NCI-H1105 (cell line): ENCODE data around the gene JMJD4.

Source experiments
- DNase-seq: peaks from one replicate; lab custom pipeline; 2025; lab: John Stamatoyannopoulos, UW

Gene JMJD4, protein sequence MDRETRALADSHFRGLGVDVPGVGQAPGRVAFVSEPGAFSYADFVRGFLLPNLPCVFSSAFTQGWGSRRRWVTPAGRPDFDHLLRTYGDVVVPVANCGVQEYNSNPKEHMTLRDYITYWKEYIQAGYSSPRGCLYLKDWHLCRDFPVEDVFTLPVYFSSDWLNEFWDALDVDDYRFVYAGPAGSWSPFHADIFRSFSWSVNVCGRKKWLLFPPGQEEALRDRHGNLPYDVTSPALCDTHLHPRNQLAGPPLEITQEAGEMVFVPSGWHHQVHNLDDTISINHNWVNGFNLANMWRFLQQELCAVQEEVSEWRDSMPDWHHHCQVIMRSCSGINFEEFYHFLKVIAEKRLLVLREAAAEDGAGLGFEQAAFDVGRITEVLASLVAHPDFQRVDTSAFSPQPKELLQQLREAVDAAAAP

DNA sequence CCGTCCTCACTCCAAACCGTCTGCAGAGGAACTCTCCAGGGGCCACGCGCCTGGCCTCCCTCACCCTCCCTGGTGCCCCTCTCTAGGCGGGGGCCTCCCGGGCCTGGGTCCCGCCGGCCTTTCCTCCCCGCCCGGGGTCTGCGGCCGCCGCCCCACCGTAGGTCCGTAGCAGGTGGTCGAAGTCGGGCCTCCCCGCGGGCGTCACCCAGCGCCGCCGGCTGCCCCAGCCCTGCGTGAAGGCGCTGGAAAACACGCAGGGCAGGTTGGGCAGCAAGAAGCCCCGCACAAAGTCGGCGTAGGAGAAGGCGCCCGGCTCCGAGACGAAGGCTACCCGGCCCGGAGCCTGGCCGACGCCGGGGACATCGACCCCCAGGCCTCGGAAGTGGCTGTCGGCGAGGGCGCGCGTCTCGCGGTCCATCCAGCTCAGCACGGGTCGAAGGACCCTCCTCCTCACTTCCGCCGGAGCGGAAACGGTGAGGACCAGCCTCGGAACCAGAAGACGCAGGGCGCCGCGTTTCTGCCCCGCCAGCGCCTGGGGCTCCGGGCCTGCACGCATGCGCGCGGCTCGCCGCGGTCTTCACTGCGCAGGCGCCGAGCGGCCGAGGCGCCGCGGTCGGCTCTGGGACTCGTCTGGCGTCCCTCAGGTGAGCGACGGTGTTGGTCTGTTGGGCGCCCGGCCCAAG is at the start of gene JMJD4, which contains the start of gene SNAP47:
TSS of gene JMJD4 (minus strand) at position 447 of the 683 bp plus-strand sequence. CDS start at position 418, 29 bp downstream.
TSS of gene SNAP47 (plus strand) at position 580 of the 683 bp plus-strand sequence. CDS start 12,302 bp downstream, outside the sequence.
- DNase-seq: peak; percentile 53

- no peak for DNase-seq
Measured at GRCh38 chr1:227782226-227782625, 47.1 kb upstream of the JMJD4 start.

DNA sequence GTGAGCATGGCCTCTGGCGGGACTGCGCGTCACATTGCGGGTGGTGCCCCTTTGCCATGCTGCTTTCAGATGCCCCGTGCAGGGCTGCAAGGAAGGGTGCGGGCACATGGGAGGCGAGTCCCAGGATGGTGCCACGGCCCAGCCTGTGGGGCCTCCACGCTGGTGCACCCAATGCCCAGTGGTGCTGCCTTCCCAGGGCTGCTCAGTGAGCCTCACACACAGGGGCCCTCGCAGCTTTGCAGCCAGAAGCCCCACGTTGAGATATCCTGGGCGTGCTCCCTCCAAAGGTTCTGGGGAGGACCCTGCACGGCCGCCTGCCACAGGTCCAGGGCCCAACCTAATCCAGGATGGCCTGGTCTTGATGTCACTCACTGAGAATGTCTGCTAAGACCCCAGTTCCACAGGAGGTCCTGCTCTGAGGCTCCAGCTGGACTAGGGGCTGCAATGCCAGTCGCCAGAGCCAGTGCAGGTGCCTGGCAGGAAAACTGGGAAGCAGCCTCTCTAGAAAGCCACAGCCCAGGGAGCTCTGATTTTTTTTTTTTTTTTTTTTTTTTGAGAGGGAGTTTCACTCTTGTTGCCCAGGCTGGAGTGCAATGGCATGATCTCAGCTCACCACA is 46.3 kb upstream of the JMJD4 start:
- DNase-seq: no peak

DNA sequence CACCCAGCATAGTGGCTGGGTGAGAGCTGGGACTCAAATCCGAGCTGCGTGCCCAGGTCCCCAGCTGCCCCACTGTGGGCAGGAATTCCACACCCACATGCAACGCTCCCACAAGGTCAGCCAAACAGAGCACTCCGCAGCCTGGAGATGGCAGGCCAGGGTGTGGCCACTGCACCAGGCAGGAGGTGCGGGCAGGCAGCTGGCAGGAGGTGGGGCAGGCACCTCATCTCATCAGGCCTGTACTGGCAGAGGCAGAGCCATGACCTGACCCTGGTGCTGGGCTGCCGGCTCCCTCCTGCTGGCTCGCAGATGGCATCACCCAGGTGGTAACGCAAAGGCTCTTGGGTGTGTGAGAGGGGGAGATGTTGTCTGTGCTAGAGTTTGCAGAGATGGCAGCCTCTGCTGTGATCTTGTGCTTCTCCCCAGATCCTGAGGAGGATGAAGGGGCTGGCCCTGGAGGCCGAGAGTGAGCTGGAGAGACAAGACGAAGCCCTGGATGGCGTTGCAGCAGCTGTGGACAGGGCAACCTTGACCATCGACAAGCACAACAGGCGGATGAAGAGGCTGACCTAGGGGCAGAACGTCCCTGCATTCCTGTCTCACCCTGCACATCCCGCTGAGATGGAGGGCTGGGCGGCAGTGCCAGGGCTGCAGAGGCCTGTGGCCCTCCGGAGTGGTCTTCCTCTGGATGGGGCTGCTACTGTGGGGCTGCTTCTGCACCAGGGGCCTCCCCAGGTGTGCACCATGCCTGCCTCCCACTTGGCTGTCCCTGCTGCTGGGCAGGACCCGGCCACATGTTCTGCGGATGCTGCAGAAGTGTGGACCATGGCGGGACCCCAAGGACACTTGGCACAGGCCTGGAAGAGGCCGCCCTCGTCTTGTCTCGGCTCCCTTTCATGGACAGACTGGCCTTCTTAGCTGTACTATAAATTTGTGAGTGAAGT is 45.3 kb upstream of the JMJD4 start:
- DNase-seq: no peak

GRCh38 chr1:227779685-227780084 is 44.6 kb upstream of the JMJD4 start:
- DNase-seq: no peak

DNA sequence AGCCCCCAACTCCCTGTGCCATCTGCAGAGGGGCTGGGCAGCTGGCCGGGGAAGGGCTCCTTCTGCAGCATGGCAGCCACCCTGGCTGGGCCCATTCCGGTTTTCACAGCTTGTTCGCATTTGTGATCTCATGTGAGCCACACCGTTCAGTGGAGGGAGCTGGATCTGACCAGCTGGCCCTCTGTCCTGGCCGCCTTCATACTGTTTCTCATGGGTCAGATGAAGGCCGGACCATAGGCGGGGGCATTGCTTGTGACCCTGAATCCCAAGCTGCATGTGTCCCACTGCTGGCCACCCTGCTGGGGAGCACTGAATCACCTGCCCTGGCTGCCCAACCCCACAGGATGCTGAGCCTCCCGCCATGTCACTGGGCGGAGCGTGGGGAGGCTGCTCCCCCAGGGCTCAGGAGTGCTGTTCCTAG is 43.9 kb upstream of the JMJD4 start:
- no peak for DNase-seq

GRCh38 chr1:227778401-227778947 is 43.4 kb upstream of the JMJD4 start:
- DNase-seq: no peak

- no peak for DNase-seq
Measured at GRCh38 chr1:227777646-227778045, 42.5 kb upstream of the JMJD4 start.

GRCh38 chr1:227777156-227777555 is 42.1 kb upstream of the JMJD4 start:
- no peak for DNase-seq

GRCh38 chr1:227776331-227776771 is 41.2 kb upstream of the JMJD4 start:
- DNase-seq: no peak

DNA sequence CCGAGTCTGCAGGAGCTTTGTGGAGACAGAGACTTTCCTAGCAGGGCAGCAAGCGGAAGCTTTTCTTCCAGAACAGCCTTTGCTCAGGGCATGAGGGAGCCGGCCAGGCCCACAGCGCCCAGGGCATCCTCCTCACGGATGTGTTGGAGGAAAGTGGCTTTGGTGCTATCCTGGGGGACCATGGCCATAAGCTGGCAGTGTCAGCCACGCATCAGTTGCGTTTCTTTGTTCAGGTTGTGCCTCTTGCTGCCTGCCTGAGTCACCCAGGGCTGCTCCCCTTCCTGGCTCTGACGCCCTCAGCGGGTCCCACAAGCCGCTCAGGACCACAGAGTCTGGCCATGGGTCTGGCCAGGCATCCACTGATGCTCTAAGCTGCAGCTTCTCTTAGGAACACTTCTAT is 40.7 kb upstream of the JMJD4 start:
- DNase-seq: no peak

DNA sequence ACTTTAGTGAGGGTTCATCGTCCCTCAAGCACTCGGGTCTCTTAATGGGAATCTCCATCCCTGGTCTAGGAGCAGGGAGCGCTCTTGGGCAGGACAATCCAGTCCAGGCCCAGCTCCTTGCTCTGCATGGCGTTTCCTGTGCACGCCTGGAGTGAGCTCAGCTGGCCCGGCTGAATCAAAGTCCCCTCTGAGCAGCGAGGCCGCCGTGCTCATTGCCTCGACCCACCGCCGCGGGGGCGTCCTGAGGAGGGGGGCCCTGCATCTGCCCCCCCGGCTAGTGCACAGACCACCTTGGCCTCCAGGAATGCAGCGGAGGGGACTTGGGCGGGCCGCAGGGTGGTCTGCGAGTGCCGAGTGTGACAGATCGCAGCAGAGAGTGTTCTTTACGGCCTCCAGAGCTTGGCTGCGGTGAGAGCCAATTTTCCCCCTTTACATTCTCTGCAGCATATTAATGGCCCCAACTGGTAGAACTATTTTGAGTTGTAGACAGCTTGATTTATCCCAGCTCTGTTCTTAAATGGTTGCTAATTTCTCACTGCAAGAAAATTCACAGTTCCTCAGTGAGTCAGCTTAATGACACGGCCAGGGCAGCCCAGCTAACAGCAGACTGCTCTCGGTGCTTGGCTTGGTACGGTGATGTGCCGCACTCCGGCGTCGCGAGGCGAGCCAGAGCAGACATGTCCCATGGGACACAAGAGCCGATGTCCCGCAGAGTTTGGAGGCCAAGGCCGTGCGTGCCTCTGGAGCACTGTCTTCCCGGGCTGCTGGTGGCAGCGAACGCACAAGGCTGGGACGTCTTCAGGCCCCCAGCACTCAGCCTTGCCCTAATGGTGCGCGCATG is 39.9 kb upstream of the JMJD4 start:
- no peak for DNase-seq

- no peak for DNase-seq
Measured at GRCh38 chr1:227774051-227774731, 39.1 kb upstream of the JMJD4 start.

DNA sequence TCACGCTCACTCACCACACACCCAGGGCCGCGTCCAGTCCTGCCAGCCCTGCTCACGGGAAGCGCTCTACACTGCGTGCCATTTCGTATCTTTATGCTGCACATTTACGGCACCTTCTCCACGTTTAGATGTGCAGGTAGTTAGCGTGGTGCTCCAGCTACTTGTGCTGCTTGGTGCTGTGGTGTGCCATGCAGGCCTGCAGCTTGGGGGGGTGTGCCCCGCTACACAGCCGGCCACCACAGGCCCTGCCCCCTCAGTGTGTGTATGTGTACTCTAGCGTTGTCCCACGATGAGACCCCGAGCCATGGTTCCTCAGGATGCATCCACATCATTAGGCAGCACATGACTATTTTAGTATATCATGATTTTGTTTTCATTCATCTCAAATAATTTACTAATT is 38.5 kb upstream of the JMJD4 start:
- no peak for DNase-seq

- DNase-seq: no peak
Measured at GRCh38 chr1:227771771-227772170, 36.7 kb upstream of the JMJD4 start.

GRCh38 chr1:227771326-227771725 is 36.2 kb upstream of the JMJD4 start:
- no peak for DNase-seq

DNA sequence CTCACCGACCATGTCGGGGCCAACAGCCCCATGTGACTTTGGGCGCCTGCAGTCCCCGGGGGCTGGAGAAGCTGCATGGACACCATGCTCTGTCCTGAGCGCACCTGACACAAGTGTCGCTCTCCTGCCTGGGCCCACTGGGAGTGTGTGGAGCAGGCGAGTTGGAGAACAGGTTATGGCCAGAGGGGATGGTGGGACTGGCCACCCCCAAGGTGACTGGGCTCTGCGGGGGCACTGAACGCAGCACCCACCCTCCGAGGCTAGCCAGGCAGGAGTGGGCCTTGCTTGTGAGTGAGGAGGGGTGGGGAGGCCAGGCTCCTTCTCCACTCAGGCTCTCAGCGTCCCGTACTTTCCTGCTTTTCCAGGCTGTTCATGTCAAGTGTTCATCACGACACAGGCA is 35.7 kb upstream of the JMJD4 start:
- no peak for DNase-seq

GRCh38 chr1:227769936-227770494 is 34.9 kb upstream of the JMJD4 start:
- no peak for DNase-seq
